ENCODE results near the gene HS3ST3B1.
A peak's percentile ranks its signal among the peaks of the same experiment; 100 is the strongest.

The HS3ST3B1 gene

DNA sequence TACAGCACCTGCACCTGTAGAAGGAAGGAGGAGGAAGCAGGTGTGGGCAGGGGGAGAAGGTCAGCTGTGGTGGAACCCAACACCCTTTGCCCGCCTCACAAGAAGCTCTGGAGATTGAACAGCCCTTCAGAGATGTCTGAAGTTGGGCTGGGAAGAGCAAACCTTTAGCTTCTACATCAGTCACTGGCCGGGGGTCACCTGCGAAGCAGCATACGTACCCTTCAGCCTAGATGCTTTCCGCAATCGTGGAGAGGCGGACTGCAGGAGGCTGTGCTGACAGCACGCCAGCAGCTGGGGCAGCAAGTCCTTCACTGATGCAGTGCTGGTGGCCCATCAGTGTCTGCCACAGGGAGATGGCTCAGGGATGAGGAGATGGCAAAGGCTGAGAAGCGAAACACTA, 5.2 kb upstream of the HS3ST3B1 start:
- no peak overlapping the region for H3K4me3 ChIP-seq (ENCODE audit: low read depth in 1 of 5, low read length in 5 of 5)
- no peak overlapping the region for H3K9ac ChIP-seq (ENCODE audit: low read length in 5 of 5)
- H3K4me1 ChIP-seq (ENCODE audit: control insufficient read depth in 5 of 5, insufficient read depth in 5 of 5, low read length in 5 of 5): peaks cover 2 to 42% (median 39%) of the 10 kb centered on the region in 5 donors
- H3K27ac ChIP-seq (ENCODE audit: low read depth, low read length): no peak overlapping the region
- H3K36me3 ChIP-seq (ENCODE audit: control insufficient read depth in 5 of 5, insufficient read depth in 5 of 5, low read length in 5 of 5): no peaks in the 10 kb centered on the region
- H3K27me3 ChIP-seq (ENCODE audit: control insufficient read depth in 5 of 5, insufficient read depth in 4 of 5, low read length in 5 of 5): peaks cover 40 to 63% (median 52%) of the 10 kb centered on the region in 5 donors
- no peaks in the 10 kb centered on the region for H3K9me3 ChIP-seq (ENCODE audit: control insufficient read depth in 5 of 5, low read length in 5 of 5)

DNA sequence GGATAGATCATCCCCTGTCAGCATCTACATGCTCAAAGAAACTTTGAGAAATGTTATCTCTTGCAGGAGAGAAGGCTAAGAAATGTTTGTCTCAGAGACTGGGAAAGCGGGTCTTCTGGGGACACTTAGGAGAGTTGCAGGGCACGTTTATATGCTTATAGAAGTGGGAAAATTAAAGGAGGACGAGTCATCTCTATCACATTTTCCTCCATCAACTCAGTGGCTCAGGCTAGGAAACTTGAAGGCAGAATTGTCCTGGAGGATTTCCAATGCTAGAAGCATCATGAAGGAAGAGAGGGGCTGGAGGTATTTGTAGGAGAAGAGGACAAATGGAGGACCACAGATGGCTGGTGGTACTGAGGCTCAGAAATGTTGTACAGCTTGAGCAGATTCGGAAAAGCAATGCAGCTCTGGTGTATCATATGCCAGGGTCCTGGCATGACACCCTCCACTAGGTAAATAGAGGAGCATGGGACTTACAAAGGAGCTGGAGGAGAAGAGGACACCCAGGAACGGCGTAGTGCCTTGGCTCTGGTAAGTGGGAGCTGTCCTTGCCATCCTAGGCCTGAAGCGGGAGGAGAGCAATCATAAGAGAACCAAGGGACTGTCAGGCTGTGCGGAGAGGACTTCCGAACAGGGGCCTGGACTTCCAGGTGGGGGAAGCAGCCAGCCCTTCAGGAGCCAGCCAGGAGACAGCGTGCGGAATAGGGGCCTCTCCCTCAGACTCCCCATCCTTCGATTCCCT, 4.5 kb upstream of the HS3ST3B1 start:
- no peaks in the 10 kb centered on the region for H3K9me3 ChIP-seq (ENCODE audit: control insufficient read depth in 5 of 5, low read length in 5 of 5)
- peaks cover 40 to 65% (median 52%) of the 10 kb centered on the region in 5 donors for H3K27me3 ChIP-seq (ENCODE audit: control insufficient read depth in 5 of 5, insufficient read depth in 4 of 5, low read length in 5 of 5)
- no peak overlapping the region for H3K4me3 ChIP-seq (ENCODE audit: low read depth in 1 of 5, low read length in 5 of 5)

DNA sequence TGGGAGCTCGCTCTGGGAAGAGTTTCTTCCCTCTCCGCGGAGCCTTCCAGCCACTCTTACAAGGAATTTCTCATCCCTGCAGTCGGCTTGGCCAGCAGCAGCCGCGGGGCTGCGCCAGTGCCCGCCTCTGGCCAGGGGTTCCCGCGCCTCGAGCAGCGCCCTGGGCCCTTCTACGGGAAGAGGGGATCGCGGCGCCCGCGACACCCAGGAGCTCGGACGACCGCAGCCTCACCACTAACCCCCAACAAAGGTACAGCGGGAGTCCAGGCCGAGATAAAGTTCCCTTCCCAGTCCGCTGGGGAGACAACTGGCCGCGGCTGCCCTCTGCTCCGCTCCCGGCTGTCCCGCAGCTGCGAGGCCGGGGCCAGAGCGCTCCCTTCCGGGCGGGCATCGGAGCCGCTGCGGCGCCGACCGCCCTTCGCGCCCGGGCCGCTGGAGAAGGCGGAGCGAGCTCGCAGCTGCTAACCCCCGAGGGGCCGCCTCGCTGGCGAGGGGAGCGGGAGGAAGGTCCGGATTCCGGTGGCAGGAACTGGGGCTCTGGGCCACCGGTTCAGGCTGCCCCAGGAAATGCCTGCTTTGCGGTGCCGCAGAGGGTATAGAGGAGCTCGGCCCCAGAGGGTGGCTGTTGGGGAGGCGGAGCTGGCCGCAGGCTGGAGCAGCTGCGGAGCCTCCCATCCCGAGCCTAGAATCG, 3.6 kb upstream of the HS3ST3B1 start:
- Histone ChIP-seq H3K4me3 (ENCODE audit: low read depth in 1 of 5, low read length in 5 of 5) (peak overlapping the region in 4 of 5 donors; percentile 53 to 66 (median 59)), H3K27me3 (ENCODE audit: control insufficient read depth in 5 of 5, insufficient read depth in 4 of 5, low read length in 5 of 5) (peaks cover 40 to 69% (median 56%) of the 10 kb centered on the region in 5 donors), H3K9ac (ENCODE audit: low read length in 5 of 5) (peak overlapping the region in 2 of 5 donors; percentile 20 to 60), H3K9me3 (ENCODE audit: control insufficient read depth in 5 of 5, low read length in 5 of 5) (no peaks in the 10 kb centered on the region), H3K36me3 (ENCODE audit: control insufficient read depth in 5 of 5, insufficient read depth in 5 of 5, low read length in 5 of 5) (no peaks in the 10 kb centered on the region), H3K27ac (ENCODE audit: low read depth, low read length) (no peak overlapping the region), H3K4me1 (ENCODE audit: control insufficient read depth in 5 of 5, insufficient read depth in 5 of 5, low read length in 5 of 5) (peaks cover 3 to 58% (median 55%) of the 10 kb centered on the region in 5 donors)

More for the DNA sequence above, 4.5 kb upstream of the HS3ST3B1 start:
- H3K27ac ChIP-seq (ENCODE audit: low read depth, low read length): no peak overlapping the region
- H3K9ac ChIP-seq (ENCODE audit: low read length in 5 of 5): no peak overlapping the region
- H3K36me3 ChIP-seq (ENCODE audit: control insufficient read depth in 5 of 5, insufficient read depth in 5 of 5, low read length in 5 of 5): no peaks in the 10 kb centered on the region
- H3K4me1 ChIP-seq (ENCODE audit: control insufficient read depth in 5 of 5, insufficient read depth in 5 of 5, low read length in 5 of 5): peaks cover 3 to 49% (median 46%) of the 10 kb centered on the region in 5 donors

DNA sequence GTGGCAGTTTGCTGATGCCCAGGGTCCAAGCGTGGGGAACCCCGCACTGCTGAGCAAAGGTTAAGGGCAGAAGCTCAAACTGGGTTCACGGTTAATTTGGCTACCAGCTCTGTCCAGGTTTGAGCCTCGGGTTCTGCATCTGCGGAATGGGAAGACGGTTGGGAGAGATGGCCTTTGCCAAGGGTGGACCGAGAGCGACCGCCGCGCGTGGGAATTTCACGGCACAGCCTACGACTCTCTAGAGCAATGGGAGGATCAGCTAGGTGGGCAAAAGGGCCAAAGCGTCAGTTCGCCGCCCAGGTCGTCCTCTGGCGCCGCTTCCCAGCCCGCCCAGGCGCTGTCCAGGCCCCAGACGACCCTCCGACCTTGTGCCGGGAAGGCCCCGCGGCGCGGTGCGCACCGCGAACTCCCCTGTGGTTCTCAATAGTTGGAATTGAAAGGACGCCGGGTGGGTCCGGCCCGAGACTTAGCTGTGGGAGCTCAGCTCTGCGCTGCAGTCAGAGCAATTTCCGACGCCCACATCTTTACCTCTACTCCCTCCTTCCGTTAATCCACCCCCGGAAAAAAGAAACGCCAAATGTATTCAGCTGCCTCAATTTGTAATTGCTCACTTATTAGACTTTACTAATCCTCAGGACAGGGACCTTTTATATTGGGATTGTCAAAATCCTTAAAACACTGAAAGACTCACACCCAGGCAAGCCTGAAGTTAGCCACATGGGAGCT, 2.5 kb upstream of the HS3ST3B1 start:
- no peaks in the 10 kb centered on the region for H3K36me3 ChIP-seq (ENCODE audit: control insufficient read depth in 5 of 5, insufficient read depth in 5 of 5, low read length in 5 of 5)
- peaks cover 4 to 67% (median 63%) of the 10 kb centered on the region in 5 donors for H3K4me1 ChIP-seq (ENCODE audit: control insufficient read depth in 5 of 5, insufficient read depth in 5 of 5, low read length in 5 of 5)
- peak overlapping the region in 1 of 5 donors; percentile 20 for H3K9ac ChIP-seq (ENCODE audit: low read length in 5 of 5)
- peak overlapping the region in 1 of 5 donors; percentile 66 for H3K4me3 ChIP-seq (ENCODE audit: low read depth in 1 of 5, low read length in 5 of 5)
- peaks cover 42 to 70% (median 57%) of the 10 kb centered on the region in 5 donors for H3K27me3 ChIP-seq (ENCODE audit: control insufficient read depth in 5 of 5, insufficient read depth in 4 of 5, low read length in 5 of 5)
- no peaks in the 10 kb centered on the region for H3K9me3 ChIP-seq (ENCODE audit: control insufficient read depth in 5 of 5, low read length in 5 of 5)
- no peak overlapping the region for H3K27ac ChIP-seq (ENCODE audit: low read depth, low read length)

DNA sequence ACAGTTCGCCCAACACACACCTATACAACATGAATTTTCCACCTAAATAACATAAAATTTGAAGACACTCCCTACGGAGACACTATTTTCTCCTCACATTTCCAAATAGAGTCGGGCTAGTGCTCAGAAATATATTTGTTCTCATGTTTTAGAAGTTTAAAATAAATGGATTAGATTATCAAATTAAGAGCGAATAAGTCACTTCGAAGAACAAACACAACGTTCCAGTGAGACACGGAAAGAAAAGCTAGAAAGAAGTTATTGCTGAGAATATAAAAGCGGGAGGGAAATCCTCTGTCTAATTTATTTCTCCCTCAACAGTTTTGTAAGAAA, 2.0 kb upstream of the HS3ST3B1 start:
- Histone ChIP-seq H3K27me3 (ENCODE audit: control insufficient read depth in 5 of 5, insufficient read depth in 4 of 5, low read length in 5 of 5) (peaks cover 42 to 71% (median 57%) of the 10 kb centered on the region in 5 donors), H3K9me3 (ENCODE audit: control insufficient read depth in 5 of 5, low read length in 5 of 5) (no peaks in the 10 kb centered on the region), H3K36me3 (ENCODE audit: control insufficient read depth in 5 of 5, insufficient read depth in 5 of 5, low read length in 5 of 5) (no peaks in the 10 kb centered on the region), H3K4me3 (ENCODE audit: low read depth in 1 of 5, low read length in 5 of 5) (peak overlapping the region in 3 of 5 donors; percentile 56 to 81 (median 67)), H3K4me1 (ENCODE audit: control insufficient read depth in 5 of 5, insufficient read depth in 5 of 5, low read length in 5 of 5) (peaks cover 5 to 71% (median 63%) of the 10 kb centered on the region in 5 donors), H3K9ac (ENCODE audit: low read length in 5 of 5) (peak overlapping the region in 1 of 5 donors; percentile 20), H3K27ac (ENCODE audit: low read depth, low read length) (no peak overlapping the region)

DNA sequence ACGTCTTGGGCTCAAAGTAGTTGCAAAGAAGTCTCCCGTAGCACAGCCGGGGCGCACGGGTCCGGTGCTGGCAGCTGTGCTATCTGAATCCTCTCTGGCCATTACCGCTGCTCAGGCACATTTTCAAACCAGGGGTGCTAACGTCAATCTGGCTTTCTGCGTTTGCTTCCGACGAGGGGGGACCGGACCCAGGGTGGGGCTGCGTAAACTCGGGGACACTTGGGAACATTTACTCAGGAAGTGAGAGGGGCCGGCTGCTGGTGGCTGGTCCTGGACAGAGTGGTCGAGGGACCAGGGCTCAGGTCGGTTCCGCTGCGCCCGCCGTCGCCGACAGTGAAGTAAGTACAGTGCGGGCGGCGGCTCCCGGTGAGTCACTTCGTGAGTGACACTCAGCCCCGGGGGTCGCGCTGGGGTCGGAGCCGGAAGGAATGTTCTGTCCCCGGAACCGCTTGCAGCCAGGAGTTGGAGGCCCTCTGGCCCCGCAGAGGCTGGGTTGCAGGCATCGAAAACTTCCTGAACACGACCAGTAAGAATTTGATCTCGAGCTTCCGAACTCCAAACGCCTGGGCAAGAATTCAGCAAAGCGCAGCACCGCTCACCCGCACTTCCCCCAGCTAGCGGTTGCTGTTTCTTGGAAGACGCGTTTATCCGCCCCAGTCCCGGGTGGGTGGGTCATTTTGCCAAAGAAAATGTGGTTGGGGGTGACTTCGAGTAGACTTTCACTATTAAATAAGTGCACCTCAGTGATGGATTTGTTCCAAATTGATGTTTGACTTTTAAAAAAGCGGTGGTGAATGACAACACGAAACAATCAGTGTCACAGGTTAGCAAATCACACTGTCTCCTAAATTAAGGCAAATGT, 1.4 kb upstream of the HS3ST3B1 start:
- H3K36me3 ChIP-seq (ENCODE audit: control insufficient read depth in 5 of 5, insufficient read depth in 5 of 5, low read length in 5 of 5): no peaks in the 10 kb centered on the region
- no peaks in the 10 kb centered on the region for H3K9me3 ChIP-seq (ENCODE audit: control insufficient read depth in 5 of 5, low read length in 5 of 5)
- no peak overlapping the region for H3K27ac ChIP-seq (ENCODE audit: low read depth, low read length)
- H3K27me3 ChIP-seq (ENCODE audit: control insufficient read depth in 5 of 5, insufficient read depth in 4 of 5, low read length in 5 of 5): peaks cover 44 to 77% (median 59%) of the 10 kb centered on the region in 5 donors
- H3K4me3 ChIP-seq (ENCODE audit: low read depth in 1 of 5, low read length in 5 of 5): peak overlapping the region; percentile 56 to 81 (median 67)
- H3K4me1 ChIP-seq (ENCODE audit: control insufficient read depth in 5 of 5, insufficient read depth in 5 of 5, low read length in 5 of 5): peaks cover 5 to 71% (median 63%) of the 10 kb centered on the region in 5 donors
- H3K9ac ChIP-seq (ENCODE audit: low read length in 5 of 5): peak overlapping the region in 2 of 5 donors; percentile 20 to 25

DNA sequence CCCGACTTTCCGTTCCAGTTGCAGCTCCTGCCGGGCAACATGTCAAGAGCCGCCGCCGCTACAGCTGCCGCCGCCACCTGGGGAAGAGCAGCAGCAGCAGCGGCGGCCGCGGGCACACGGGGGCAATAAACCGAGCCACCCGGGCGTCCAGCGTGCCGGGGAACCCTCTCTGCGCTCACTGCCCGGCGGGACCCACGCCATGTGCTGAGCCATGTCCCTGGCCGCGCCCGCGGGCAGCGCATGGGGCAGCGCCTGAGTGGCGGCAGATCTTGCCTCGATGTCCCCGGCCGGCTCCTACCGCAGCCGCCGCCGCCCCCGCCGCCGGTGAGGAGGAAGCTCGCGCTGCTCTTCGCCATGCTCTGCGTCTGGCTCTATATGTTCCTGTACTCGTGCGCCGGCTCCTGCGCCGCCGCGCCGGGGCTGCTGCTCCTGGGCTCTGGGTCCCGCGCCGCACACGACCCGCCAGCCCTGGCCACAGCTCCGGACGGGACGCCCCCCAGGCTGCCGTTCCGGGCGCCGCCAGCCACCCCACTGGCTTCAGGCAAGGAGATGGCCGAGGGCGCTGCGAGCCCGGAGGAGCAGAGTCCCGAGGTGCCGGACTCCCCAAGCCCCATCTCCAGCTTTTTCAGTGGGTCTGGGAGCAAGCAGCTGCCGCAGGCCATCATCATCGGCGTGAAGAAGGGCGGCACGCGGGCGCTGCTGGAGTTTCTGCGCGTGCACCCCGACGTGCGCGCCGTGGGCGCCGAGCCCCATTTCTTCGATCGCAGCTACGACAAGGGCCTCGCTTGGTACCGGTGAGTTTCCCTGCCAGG, 604 bp downstream of the HS3ST3B1 start:
- Histone ChIP-seq H3K36me3 (ENCODE audit: control insufficient read depth in 5 of 5, insufficient read depth in 5 of 5, low read length in 5 of 5) (no peaks in the 10 kb centered on the region), H3K9me3 (ENCODE audit: control insufficient read depth in 5 of 5, low read length in 5 of 5) (no peaks in the 10 kb centered on the region), H3K9ac (ENCODE audit: low read length in 5 of 5) (peak overlapping the region in 3 of 5 donors; percentile 48 to 56 (median 53)), H3K27me3 (ENCODE audit: control insufficient read depth in 5 of 5, insufficient read depth in 4 of 5, low read length in 5 of 5) (peaks cover 33 to 75% (median 45%) of the 10 kb centered on the region in 5 donors), H3K4me3 (ENCODE audit: low read depth in 1 of 5, low read length in 5 of 5) (peak overlapping the region; percentile 56 to 81 (median 70)), H3K27ac (ENCODE audit: low read depth, low read length) (peak overlapping the region; percentile 50), H3K4me1 (ENCODE audit: control insufficient read depth in 5 of 5, insufficient read depth in 5 of 5, low read length in 5 of 5) (peaks cover 5 to 71% (median 63%) of the 10 kb centered on the region in 5 donors)

DNA sequence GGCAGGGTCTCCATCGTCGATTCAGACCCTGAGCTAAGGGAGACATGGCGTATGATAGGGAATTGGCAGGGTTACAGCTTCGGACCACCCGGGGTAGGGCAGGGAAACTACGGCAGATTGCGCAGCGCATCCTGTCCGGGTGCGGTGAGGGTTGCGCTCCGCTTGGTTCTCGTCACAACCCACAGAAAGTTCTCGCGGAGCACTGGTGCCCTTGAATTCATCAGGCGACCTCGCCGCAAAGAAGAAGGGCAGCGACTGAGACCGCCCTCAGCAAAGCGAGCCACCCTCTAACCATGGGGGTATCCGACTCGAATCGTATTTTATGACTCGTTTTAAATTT, 1.2 kb downstream of the HS3ST3B1 start:
- no peak overlapping the region for H3K27ac ChIP-seq (ENCODE audit: low read depth, low read length)
- H3K36me3 ChIP-seq (ENCODE audit: control insufficient read depth in 5 of 5, insufficient read depth in 5 of 5, low read length in 5 of 5): no peaks in the 10 kb centered on the region
- no peaks in the 10 kb centered on the region for H3K9me3 ChIP-seq (ENCODE audit: control insufficient read depth in 5 of 5, low read length in 5 of 5)
- H3K4me1 ChIP-seq (ENCODE audit: control insufficient read depth in 5 of 5, insufficient read depth in 5 of 5, low read length in 5 of 5): peaks cover 5 to 68% (median 59%) of the 10 kb centered on the region in 5 donors
- H3K27me3 ChIP-seq (ENCODE audit: control insufficient read depth in 5 of 5, insufficient read depth in 4 of 5, low read length in 5 of 5): peaks cover 27 to 73% (median 39%) of the 10 kb centered on the region in 5 donors
- peak overlapping the region in 4 of 5 donors; percentile 17 to 56 (median 37) for H3K9ac ChIP-seq (ENCODE audit: low read length in 5 of 5)
- peak overlapping the region; percentile 56 to 81 (median 70) for H3K4me3 ChIP-seq (ENCODE audit: low read depth in 1 of 5, low read length in 5 of 5)
